CD4-positive, alpha-beta T cell treated with Interferon gamma for 1 hour (primary cell): ENCODE measurements around the gene KCTD19.
A peak's percentile ranks its signal among the peaks of the same experiment; 100 is the strongest.

Source experiments
- DNase-seq: peaks from one replicate; pipeline ENCODE4 v3.0.0-alpha.2; 2020

The KCTD19 gene

GRCh38 chr16:67282447-67282805 is 44.1 kb downstream of the KCTD19 start:
- no peak for DNase-seq

GRCh38 chr16:67281536-67282446 is 44.8 kb downstream of the KCTD19 start:
- DNase-seq, result no peak

DNA sequence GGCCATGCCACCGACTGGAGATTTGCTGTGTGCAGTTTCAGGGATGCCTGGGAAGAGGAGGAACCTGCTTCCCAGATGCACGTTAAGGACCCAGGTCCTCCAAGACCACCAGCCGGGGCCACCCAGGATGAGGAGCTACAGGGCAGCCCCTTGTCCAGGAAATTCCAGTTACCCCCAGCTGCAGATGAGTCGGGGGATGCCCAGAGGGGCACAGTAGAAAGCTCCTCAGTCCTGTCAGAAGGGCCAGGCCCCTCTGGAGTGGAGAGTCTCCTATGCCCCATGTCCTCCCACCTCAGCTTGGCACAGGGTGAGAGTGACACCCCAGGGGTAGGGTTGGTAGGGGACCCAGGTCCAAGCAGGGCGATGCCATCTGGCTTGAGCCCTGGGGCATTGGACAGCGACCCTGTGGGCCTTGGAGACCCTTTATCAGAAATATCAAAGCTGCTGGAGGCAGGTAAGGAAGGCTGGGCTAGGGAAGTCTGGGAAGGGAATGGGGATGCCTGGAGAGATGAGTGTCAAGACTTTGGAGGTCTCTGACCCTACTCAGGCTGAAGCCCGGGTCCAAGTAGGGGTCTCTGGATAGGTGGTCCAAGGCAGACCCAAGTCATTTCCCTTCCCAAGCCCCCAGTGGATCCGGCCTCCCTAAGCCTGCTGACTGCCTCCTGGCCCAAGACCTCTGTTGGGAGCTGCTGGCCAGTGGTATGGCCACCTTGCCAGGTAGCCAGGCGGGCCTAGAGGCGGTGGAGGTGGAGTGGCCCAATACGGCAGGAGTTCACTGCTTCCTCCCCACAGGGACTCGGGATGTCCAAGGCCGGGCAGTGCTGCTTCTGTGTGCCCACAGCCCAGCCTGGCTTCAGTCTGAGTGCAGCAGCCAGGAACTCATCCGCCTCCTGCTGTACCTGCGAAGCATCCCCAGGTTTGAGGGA is 46.2 kb downstream of the KCTD19 start:
- DNase-seq, result no peak

GRCh38 chr16:67279296-67280089 is 47.0 kb downstream of the KCTD19 start, which contains the start of gene PLEKHG4:
Gene PLEKHG4 (plus strand): TSS chr16:67279532. CDS start chr16:67280045, 513 bp downstream.
- DNase-seq, result peak; percentile 82

GRCh38 chr16:67278773-67279295 is 47.7 kb downstream of the KCTD19 start:
- peak; percentile 12 for DNase-seq

- DNase-seq, result no peak
Observed at GRCh38 chr16:67277999-67278772, 48.4 kb downstream of the KCTD19 start.

GRCh38 chr16:67277294-67277998 is 49.1 kb downstream of the KCTD19 start:
- no peak for DNase-seq

DNA sequence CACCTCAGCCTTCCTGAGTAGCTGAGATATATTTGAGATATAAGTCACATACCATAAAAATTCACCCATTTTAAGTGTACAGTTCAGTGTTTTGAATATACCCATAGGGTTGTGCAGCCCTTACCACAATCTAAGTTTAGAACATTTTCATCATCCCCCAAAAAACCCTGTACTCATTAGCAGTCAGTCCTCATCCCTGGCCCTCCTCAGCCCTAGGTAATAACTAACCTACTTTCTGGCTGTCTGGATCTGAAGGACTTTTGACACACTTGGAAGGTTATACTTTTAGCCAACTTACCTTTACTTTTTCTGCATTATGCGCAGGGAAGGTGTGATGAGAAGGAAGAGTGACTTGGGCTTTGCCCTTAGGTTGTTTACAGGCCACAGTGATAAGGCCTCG is 51.2 kb downstream of the KCTD19 start:
- DNase-seq, result no peak

DNA sequence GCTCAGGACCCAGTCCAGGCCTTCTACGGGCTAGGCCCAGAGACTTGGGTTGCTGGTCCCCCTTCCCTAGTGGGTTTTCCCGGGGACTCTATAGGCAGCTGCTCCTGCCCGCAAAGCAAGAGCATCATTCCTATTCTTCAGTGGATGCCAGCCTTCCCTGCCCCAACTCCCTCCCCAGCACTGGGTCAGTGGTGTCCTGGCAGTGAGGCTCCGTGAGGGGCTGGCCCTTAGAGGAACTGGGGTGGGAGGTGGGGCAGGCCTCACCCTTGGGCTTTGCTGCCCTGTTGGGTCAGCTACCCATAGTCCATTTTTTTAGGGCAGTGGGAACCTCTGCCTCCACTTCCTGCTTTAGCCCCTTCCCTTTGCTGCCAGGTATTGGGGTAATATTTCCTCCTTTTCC is 55.1 kb downstream of the KCTD19 start:
- no peak for DNase-seq

GRCh38 chr16:67270931-67271338 is 55.6 kb downstream of the KCTD19 start:
- no peak for DNase-seq

GRCh38 chr16:67269766-67270165 is 56.8 kb downstream of the KCTD19 start:
- DNase-seq, result no peak

GRCh38 chr16:67268136-67268579 is 58.4 kb downstream of the KCTD19 start:
- no peak for DNase-seq

GRCh38 chr16:67265834-67266233 is 60.7 kb downstream of the KCTD19 start:
- DNase-seq, result no peak

GRCh38 chr16:67264866-67265265 is 61.7 kb downstream of the KCTD19 start:
- DNase-seq, result no peak

DNA sequence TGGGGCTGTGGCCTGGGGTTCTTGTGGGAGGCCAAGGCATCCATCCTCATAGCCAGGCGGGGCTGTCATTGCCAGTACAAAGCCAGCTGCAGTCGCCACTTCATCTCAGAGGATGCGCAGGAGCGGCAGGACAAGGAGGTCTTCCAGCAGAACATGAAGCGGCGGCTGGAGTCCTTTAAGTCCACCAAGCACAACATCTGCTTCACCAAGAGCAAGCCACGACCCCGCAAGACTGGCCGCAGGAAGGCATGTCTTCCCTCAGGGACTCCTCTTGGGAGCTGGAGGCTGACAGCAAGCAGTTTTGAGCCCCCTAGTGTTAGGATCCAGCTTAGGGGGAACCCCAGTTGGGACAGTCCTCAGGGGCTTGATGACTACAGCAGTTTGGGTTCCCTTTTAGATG is 62.3 kb downstream of the KCTD19 start:
- DNase-seq, result no peak

GRCh38 chr16:67263201-67263600 is 63.3 kb downstream of the KCTD19 start:
- DNase-seq, result no peak

DNA sequence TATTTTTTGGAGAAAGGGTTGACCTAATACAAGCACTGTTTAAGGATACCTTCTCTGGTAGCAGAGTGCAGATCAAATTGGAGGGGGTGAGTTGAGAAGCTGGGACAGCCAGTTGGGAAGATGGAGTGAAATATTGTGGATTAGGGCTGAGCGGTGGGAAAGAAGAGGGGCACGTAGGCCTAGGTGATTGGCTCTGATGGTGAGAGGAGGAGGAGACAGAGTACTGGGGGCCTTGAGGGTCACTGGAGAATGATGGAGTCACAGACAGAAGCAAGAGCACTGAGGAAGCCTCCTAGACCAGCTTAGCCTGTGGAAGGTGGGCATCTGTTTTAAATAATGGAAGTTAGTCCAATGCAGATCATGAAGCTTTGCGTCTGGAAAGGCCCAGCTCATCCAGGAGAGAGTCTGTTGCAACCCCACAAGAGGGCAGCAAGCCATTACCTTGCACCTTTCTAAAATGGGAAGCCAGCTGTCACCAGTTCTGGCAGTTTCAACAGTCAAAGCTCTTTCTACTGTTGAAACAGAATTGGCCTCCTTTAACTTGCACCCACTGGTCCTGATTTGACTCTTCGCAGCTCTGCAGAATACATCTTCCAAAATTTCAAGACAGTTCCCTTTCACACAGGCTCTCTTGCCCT is 66.0 kb downstream of the KCTD19 start:
- DNase-seq, result no peak

DNA sequence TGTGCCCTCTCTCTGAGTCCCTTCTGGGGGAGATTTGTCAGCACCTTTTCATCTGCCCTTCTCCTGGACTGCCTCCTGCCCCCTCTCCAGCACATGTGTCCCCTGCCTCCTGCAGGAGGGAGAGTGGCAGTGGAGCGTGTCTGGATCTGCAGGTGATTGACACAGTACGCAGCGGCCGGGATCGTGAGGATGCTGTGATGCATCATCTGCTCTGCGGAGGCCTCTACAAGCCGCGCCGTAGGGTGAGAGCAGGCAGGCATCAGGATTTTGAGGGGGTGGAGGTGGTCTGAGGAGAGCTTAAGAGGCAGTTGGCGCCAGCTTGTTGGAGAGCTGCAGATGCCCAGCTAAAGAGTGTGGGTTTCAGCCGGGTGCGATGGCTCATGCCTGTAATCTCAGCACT is 66.8 kb downstream of the KCTD19 start:
- DNase-seq, result no peak

GRCh38 chr16:67258161-67258835 is 68.2 kb downstream of the KCTD19 start:
- no peak for DNase-seq
